Effector memory CD8-positive, alpha-beta T cell (primary cell): ENCODE measurements around the gene KANSL1L.
A peak's percentile ranks its signal among the peaks of the same experiment; 100 is the strongest.

Experiments
- ATAC-seq: fragments of 150-1000 bp; cut with Tn5 transposase; replicated peaks from 2 replicates; pipeline ENCODE4 v1.10.0; 2021; ENCODE audit warnings: mild to moderate bottlenecking, moderate library complexity
- DNase-seq, 3 experiments: peaks; one replicate each; pipeline ENCODE4 v3.0.0; 2021
- H3K27ac Mint-ChIP-seq, 2 donors: one replicate each; pipeline ENCODE4 v1.8.0; 2022; ENCODE audit warnings: mild to moderate bottlenecking in 2 of 2, mixed read lengths in 2 of 2, moderate library complexity in 2 of 2
- H3K27me3 Mint-ChIP-seq, 2 donors: one replicate each; pipeline ENCODE4 v1.8.0; 2022; ENCODE audit warnings: mixed read lengths in 2 of 2
- H3K36me3 Mint-ChIP-seq: one replicate; pipeline ENCODE4 v1.8.0; 2022; ENCODE audit warnings: mild to moderate bottlenecking, moderate library complexity, mixed read lengths; ENCODE audit not compliant: insufficient read depth
- H3K4me1 Mint-ChIP-seq, 2 donors: one replicate each; pipeline ENCODE4 v1.8.0; 2022; ENCODE audit warnings: low read depth in 2 of 2, mixed read lengths in 2 of 2
- H3K4me3 Mint-ChIP-seq, 2 donors: one replicate each; pipeline ENCODE4 v1.8.0; 2022; ENCODE audit warnings: mild to moderate bottlenecking in 2 of 2, mixed read lengths in 2 of 2, moderate library complexity in 2 of 2
- H3K9me3 Mint-ChIP-seq, 2 donors: one replicate each; pipeline ENCODE4 v1.8.0; 2022; ENCODE audit warnings: mixed read lengths in 2 of 2

KANSL1L gene

DNA sequence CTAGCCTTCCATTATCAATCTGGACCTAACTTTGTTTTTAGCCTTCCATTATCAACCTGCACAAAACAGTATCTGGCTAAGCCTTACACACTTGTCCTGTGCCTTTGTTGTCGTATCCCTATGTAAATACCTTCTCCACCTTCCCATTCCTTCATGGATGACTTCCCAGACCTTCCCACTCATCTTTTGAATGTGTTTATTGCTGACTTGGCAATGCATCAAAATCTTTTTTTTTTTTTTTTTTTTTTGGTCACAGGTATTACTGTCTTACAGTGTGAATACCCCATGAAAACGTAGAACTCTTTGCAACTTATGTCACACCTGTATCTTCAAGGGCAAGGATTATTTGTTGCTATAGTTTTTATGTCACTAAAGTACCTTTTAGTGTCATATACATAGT, 143.0 kb downstream of the KANSL1L start:
- H3K4me1 Mint-ChIP-seq = no peaks in the 10 kb centered on the region
- ATAC-seq (no peak), DNase-seq (no peak)
- H3K27me3 Mint-ChIP-seq = no peaks in the 10 kb centered on the region
- H3K4me3 Mint-ChIP-seq = no peak overlapping the region
- peaks cover 22% of the 10 kb centered on the region for H3K36me3 Mint-ChIP-seq
- peak overlapping the region in 1 of 2 donors; percentile 18 for H3K27ac Mint-ChIP-seq
- no peaks in the 10 kb centered on the region for H3K9me3 Mint-ChIP-seq

DNA sequence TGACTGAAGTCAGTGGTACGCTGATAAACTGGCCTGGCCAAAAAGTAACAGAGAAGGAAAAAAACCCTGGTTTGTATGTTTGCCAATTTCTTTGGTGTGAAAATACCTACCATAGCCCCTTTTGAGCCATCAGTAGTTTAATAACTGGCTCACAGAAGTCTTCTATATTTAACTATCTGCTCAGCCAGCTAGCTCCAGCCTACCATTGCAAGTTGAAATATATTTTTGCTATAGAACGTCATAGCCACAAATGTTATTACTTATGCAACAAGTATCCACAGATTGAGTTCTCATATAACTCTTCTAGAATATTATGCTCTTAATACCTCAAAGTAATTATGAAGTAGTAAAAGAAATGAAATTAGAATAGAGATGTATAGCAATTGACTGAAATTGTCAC, 143.6 kb downstream of the KANSL1L start:
- H3K4me1 Mint-ChIP-seq = no peaks in the 10 kb centered on the region
- peak overlapping the region in 1 of 2 donors; percentile 18 for H3K27ac Mint-ChIP-seq
- DNase-seq (no peak), ATAC-seq (no peak)
- H3K27me3 Mint-ChIP-seq = no peaks in the 10 kb centered on the region
- H3K9me3 Mint-ChIP-seq = no peaks in the 10 kb centered on the region
- no peak overlapping the region for H3K4me3 Mint-ChIP-seq
- peaks cover 26% of the 10 kb centered on the region for H3K36me3 Mint-ChIP-seq

DNA sequence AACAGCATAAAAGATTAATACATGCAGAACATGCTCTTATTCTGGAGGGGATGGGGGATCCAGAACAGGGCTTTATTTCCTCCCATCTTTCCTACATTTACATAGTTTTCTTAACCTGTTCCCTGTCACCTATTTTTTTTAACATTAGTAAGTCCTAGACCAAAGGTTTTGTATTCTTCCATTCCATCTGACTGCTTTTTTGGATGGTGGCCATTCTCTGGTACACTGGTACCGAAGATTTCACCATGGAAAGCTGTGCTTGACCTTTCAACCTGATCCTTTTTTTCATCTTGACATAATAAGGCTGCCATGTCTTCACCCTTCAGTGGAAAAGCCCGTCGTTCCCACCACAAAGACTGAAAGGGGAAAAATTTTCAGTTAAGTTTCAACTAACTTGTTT, 148.4 kb downstream of the KANSL1L start:
- Mint-ChIP-seq H3K9me3 (no peaks in the 10 kb centered on the region), H3K27ac (no peak overlapping the region), H3K36me3 (peaks cover 65% of the 10 kb centered on the region), H3K27me3 (no peaks in the 10 kb centered on the region), H3K4me1 (peaks cover 6 to 16% of the 10 kb centered on the region in 2 donors), H3K4me3 (no peak overlapping the region)
- no peak for ATAC-seq
- no peak for DNase-seq

DNA sequence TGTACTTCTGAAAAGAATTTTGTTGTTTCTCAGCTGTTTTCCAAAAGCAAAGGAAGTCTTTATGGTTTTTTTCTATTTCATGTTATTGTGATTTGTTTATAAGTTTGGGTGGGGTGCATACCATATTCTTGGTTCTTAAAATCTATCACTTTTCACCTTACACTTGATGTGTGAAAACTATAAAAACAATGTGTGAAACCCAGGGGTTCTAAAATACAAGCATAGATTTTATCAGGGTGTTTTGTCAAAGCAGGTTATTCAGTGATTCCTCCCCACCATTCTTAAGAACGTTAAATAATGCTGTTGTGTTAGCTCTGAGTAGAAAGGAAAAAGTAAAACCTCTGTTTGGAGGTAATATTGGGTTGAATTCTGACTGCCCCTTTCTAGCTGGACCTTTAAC, 151.1 kb downstream of the KANSL1L start:
- H3K4me3 Mint-ChIP-seq = peak overlapping the region; percentile 8 to 48
- no peaks in the 10 kb centered on the region for H3K9me3 Mint-ChIP-seq
- peaks cover 10 to 16% of the 10 kb centered on the region in 2 donors for H3K4me1 Mint-ChIP-seq
- H3K27me3 Mint-ChIP-seq = no peaks in the 10 kb centered on the region
- DNase-seq (no peak), ATAC-seq (peak; percentile 68)
- peaks cover 89% of the 10 kb centered on the region for H3K36me3 Mint-ChIP-seq
- H3K27ac Mint-ChIP-seq = peak overlapping the region; percentile 38 to 68

DNA sequence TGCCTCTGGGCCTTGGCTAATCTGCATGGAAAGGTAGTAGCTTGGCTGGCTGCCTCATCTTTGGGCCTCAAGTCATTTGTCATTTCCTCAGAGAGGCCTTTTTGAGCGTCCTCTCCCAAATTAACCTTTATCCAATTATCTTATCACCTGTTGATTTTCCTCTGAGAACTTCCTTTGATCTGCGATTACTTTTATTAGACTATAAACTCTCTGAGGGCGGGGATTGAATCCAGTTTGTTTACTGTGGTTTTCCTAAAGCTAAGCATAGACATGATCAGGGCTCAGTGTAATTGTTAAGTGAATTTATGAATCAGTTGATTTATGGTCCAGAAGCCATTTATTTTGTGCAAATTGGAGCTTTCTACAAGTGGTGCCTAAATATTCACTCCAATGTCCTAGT, 161.3 kb downstream of the KANSL1L start:
- H3K4me1 Mint-ChIP-seq = peaks cover 30 to 63% of the 10 kb centered on the region in 2 donors
- ATAC-seq (no peak), DNase-seq (no peak)
- no peak overlapping the region for H3K4me3 Mint-ChIP-seq
- peaks cover 35% of the 10 kb centered on the region for H3K36me3 Mint-ChIP-seq
- no peak overlapping the region for H3K27ac Mint-ChIP-seq
- H3K9me3 Mint-ChIP-seq = no peaks in the 10 kb centered on the region
- H3K27me3 Mint-ChIP-seq = no peaks in the 10 kb centered on the region

DNA sequence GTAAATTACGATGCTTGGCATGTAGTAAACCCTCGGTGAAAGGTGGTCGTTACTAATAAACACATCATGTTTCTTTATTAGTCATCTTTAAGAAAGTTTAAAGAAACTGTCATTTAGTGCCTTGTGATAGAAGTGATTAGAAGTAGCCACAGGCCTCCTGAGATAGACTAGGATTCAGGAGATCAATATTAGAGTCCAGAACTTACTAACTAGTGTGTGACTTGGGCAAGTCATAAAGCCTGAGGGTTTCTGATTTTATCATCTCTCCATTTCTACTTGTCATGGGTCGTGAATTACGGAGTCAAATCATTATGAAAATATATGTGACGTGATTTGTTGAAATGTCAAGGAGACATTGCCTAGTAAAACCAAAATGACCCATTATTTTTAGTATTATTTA, 162.1 kb downstream of the KANSL1L start:
- no peak overlapping the region for H3K4me3 Mint-ChIP-seq
- peaks cover 30% of the 10 kb centered on the region for H3K36me3 Mint-ChIP-seq
- H3K4me1 Mint-ChIP-seq = peaks cover 31 to 70% of the 10 kb centered on the region in 2 donors
- H3K27me3 Mint-ChIP-seq = no peaks in the 10 kb centered on the region
- peak overlapping the region in 1 of 2 donors; percentile 73 for H3K27ac Mint-ChIP-seq
- no peak for DNase-seq
- H3K9me3 Mint-ChIP-seq = no peaks in the 10 kb centered on the region
- no peak for ATAC-seq

DNA sequence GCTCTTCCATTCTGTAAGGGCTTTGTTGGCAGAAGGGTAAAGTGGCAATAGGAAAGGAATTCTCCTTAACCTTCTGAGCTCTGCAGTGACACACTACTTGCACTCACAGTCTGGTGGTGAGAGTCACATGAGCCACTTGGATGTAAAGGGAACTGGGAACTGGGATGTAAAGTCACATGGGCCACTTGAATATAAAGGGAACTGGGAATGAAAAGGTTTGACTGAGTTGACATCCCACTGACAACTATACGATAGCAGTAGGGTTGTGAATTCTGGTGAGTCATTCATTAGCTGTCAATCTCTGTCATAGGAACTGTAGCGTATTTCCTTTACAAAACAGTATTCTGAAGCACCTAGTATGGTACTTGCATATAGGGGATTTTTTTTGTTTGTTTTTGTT, 163.3 kb downstream of the KANSL1L start:
- Mint-ChIP-seq H3K27ac (peak overlapping the region; percentile 3 to 73), H3K4me1 (peaks cover 35 to 75% of the 10 kb centered on the region in 2 donors), H3K27me3 (no peaks in the 10 kb centered on the region), H3K9me3 (no peaks in the 10 kb centered on the region), H3K36me3 (peaks cover 23% of the 10 kb centered on the region), H3K4me3 (no peak overlapping the region)
- DNase-seq (no peak), ATAC-seq (no peak)

DNA sequence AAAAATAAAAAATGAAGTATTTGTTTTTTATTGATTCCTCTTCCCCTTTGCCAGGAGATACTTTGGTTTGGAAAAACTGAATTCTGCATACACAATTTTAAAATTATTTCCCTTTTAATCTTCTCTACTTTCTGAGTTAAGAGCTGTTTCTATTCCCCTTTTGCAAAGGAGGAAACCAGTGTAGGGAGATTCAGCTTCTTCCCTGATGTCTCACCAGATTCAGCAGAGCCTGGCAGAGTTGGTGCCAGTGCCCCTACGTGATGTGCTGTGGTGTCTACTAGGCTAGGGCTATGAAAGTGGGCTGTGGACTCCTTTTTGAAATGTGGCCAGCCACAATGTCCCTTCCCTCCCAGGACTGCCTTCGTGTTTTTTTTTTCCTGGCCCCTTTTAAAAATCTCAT, 166.3 kb downstream of the KANSL1L start:
- Mint-ChIP-seq H3K36me3 (peaks cover 20% of the 10 kb centered on the region), H3K9me3 (no peaks in the 10 kb centered on the region), H3K27me3 (no peaks in the 10 kb centered on the region), H3K27ac (peak overlapping the region in 1 of 2 donors; percentile 87), H3K4me1 (peaks cover 35 to 65% of the 10 kb centered on the region in 2 donors), H3K4me3 (peak overlapping the region; percentile 9 to 28)
- no peak for DNase-seq
- no peak for ATAC-seq

DNA sequence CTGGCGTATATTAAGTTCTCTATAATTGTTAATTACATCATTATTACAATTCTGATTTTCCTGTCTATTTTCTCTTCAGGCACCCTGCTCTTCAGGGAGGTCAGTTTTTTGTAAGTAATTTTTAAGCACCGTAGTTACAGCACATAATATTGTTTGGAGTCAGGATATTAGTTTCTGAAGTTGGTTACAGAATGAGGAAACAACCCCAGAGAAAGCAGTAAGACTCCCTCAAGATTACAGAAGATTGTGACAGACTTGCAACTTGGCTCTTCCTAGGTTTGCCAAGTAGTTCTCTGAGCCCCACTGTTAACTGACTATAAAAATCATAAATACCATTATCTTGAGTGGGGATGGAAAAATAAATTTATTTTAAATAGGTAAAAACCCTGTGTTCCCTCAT, 167.8 kb downstream of the KANSL1L start:
- ATAC-seq (no peak), DNase-seq (no peak)
- Mint-ChIP-seq H3K4me1 (peaks cover 34 to 56% of the 10 kb centered on the region in 2 donors), H3K27ac (peak overlapping the region; percentile 94), H3K9me3 (no peaks in the 10 kb centered on the region), H3K4me3 (peak overlapping the region; percentile 97), H3K27me3 (no peaks in the 10 kb centered on the region), H3K36me3 (peaks cover 12% of the 10 kb centered on the region)

DNA sequence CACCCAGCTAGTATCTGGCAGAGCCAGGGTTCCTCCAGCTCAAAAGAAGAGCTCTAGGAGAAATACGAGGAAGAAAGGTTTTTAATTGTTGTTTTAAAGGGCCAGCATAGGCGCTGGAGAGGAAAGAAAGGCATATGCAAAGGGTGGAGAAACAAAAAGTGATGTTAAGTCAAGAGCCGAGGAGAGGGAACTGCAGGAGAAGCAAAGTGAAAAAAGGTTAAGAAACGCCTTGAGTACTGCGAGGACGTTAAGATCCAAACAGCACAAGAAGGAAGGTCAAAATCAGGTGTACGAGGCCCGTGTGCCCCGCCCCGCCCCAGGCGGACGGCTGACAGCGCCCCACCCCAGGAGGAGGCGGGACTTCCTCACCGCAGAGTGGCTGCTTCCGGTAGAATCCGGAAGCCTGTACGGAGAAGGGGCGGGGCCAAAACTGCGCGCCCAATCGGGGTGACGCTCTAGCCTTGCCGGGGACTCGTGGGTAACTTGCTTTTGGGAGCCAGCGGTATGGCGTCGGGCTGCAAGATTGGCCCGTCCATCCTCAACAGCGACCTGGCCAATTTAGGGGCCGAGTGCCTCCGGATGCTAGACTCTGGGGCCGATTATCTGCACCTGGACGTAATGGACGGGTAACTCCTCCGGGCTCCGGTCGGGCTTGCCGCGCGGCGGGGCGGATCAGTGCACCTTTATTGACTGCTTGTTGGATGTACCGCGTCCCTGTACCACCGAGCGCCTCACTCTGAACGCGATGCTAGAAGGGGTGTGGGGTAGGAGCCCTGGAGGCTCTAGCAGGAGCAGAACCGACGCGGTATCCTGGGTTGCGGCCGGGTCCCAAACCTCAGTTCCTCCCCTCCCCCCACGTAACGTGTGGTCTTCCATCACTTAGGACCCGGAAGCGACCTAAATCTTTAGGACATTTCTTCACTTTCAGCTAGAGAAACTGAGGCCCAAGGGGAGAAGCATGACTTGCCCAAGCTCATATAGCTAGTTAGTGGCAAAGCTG, 168.8 kb downstream of the KANSL1L start, which contains the start of gene RPE:
Gene RPE, plus strand, starts transcription at position 481 of the 1,000 bp plus-strand sequence. Its CDS starts 24 bp downstream, at position 505.
- peak within 1 kb of the TSS; percentile 97 for H3K4me3 Mint-ChIP-seq
- ATAC-seq (peak; percentile 98), DNase-seq (peak; percentile 98)
- peak within 1 kb of the TSS; percentile 94 for H3K27ac Mint-ChIP-seq
- peaks cover 8% of the 10 kb centered on the region for H3K36me3 Mint-ChIP-seq
- no peaks in the 10 kb centered on the region for H3K27me3 Mint-ChIP-seq
- H3K4me1 Mint-ChIP-seq = peaks cover 29 to 47% of the 10 kb centered on the region in 2 donors
- H3K9me3 Mint-ChIP-seq = no peaks in the 10 kb centered on the region

DNA sequence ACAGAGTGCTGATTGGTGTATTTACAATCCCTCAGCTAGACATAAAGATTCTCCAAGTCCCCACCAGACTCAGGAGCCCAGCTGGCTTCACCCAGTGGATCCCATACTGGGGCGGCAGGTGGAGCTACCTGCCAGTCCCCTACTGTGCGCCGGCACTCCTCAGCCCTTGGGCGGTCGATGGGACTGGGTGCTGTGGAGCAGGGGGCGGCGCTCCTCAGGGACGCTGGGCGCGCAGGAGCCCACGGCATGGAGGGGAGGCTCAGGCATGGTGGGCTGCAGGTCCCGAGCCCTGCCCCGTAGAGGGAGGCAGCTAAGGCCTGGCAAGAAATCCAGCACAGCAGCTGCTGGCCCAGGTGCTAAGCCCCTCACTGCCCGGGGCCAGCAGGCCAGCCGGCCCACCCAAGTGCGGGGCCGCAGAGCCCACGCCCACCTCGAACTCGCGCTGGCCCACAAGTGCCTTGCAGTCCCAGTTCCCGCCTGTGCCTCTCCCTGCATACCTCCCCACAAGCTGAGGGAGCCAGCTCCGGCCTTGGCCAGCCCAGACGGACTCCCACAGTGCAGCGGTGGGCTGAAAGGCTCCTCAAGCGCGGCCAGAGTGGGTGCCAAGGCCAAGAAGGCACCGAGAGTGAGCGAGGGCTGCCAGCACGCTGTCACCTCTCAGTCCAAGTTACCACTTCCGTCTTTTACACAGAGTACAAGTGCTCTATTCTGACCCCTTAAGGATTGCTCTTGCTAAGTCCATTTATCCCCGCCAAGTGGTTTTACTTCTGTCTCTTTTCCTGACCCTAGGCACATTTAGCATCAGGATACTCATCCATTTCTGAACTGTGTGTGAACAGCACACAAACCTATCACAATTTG, 170.5 kb downstream of the KANSL1L start:
- H3K27me3 Mint-ChIP-seq = no peaks in the 10 kb centered on the region
- H3K4me1 Mint-ChIP-seq = peaks cover 18 to 32% of the 10 kb centered on the region in 2 donors
- DNase-seq = no peak
- no peak overlapping the region for H3K4me3 Mint-ChIP-seq
- H3K27ac Mint-ChIP-seq = peak overlapping the region in 1 of 2 donors; percentile 94
- peaks cover 8% of the 10 kb centered on the region for H3K36me3 Mint-ChIP-seq
- no peak for ATAC-seq
- no peaks in the 10 kb centered on the region for H3K9me3 Mint-ChIP-seq

DNA sequence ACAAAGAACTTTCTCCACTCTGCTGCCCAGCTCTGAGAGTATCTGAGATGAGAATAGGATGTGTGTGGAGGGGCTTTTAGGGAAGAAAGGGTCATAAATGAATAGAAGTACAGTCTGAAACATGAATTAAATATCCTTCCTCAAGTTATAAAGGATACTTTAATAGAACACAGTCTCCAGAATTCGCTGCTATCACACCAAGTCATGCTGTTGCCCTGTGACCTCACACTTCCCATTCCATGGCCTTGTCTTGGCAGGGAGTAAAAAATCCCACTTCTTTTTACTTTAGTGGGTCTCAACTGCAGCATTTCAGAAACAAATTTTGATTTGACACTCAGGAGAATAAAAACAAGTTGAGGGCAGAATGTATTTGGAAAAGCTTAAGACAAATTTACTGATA, 172.6 kb downstream of the KANSL1L start:
- Mint-ChIP-seq H3K36me3 (peaks cover 8% of the 10 kb centered on the region), H3K27ac (no peak overlapping the region), H3K9me3 (no peaks in the 10 kb centered on the region), H3K4me1 (peaks cover 6 to 13% of the 10 kb centered on the region in 2 donors), H3K4me3 (no peak overlapping the region), H3K27me3 (peaks cover 0 to 10% of the 10 kb centered on the region in 2 donors)
- ATAC-seq (no peak), DNase-seq (no peak)

DNA sequence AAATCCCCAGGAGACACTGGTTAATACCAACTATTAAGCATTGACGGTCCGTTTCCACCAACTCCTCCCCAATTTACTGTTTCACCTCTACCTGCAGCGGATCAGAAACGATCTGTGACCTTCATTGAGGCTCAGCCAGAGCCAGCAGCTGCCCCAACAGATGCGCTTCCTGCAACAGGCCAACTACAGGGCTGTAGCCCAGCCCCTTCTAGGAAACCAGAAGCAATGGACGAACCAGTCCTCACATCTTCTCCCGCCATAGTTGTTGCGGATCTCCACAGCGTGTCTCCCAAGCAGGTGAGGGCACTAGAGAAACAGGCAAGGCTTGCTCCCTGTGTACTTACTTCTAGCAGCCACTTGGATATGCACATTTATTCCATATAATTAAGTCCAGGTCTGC, 177.2 kb downstream of the KANSL1L start:
- no peaks in the 10 kb centered on the region for H3K36me3 Mint-ChIP-seq
- H3K27me3 Mint-ChIP-seq = peaks cover 5 to 30% of the 10 kb centered on the region in 2 donors
- DNase-seq = no peak
- peak overlapping the region in 1 of 2 donors; percentile 32 for H3K27ac Mint-ChIP-seq
- no peak for ATAC-seq
- H3K9me3 Mint-ChIP-seq = no peaks in the 10 kb centered on the region
- H3K4me1 Mint-ChIP-seq = no peaks in the 10 kb centered on the region
- no peak overlapping the region for H3K4me3 Mint-ChIP-seq
